Panc1 (cell line): Measurements from ENCODE around the gene MRPL14.

ENCODE experiments used
- CTCF ChIP-seq: fragments of 450-650 bp; IDR thresholded peaks from 2 replicates; pipeline ENCODE4 v1.5.1; 2017; ENCODE audit warnings: mild to moderate bottlenecking
- POLR2AphosphoS5 ChIP-seq: IDR thresholded peaks from 2 replicates; pipeline ENCODE4 v1.6.1; 2012; ENCODE audit warnings: mild to moderate bottlenecking, low read depth, low read length, moderate library complexity
- REST ChIP-seq, 2 experiments: IDR thresholded peaks; 2 replicates each; pipeline ENCODE4 v1.6.1; 2011 to 2012; ENCODE audit warnings: low read depth in 2 of 2, control low read depth in 1 of 2, low read length in 1 of 2, mild to moderate bottlenecking in 1 of 2, moderate library complexity in 1 of 2; ENCODE audit not compliant: insufficient read depth in 1 of 2
- TCF7L2 ChIP-seq: IDR thresholded peaks from 2 replicates; pipeline ENCODE4 v1.6.1; 2011; ENCODE audit warnings: mild to moderate bottlenecking, low read depth, low read length, inconsistent platforms

- TF ChIP-seq CTCF (no peak), POLR2AphosphoS5 (no peak), TCF7L2 (no peak), REST (IDR thresholded peaks at IDR 0.05; ENCODE audit: insufficient read depth in 1 of 2, low read depth in 2 of 2, low read length in 1 of 2) (no peak)
Observed at GRCh38 chr6:44084231-44085014, 42.8 kb downstream of the MRPL14 start.
